Endothelial cell of umbilical vein (primary cell): ENCODE data around the gene IL4R.

ENCODE experiments used
- EZH2 ChIP-seq: IDR thresholded peaks from 2 replicates; pipeline ENCODE4 v1.6.1; 2012; ENCODE audit warnings: borderline replicate concordance, low read depth, mild to moderate bottlenecking, moderate library complexity, low read length, inconsistent platforms; ENCODE audit not compliant: severe bottlenecking
- FOS ChIP-seq: IDR thresholded peaks from 2 replicates; pipeline ENCODE4 v1.6.1; 2011; ENCODE audit warnings: mild to moderate bottlenecking, low read length, moderate library complexity, borderline replicate concordance; ENCODE audit not compliant: insufficient read depth
- GATA2 ChIP-seq: IDR thresholded peaks from 2 replicates; pipeline ENCODE4 v1.7.0; 2011; ENCODE audit warnings: low read depth, mild to moderate bottlenecking, moderate library complexity, mixed read lengths, low read length; ENCODE audit not compliant: insufficient read length, insufficient read depth
- POLR2A ChIP-seq: IDR thresholded peaks from 2 replicates; pipeline ENCODE4 v1.6.1; 2012; ENCODE audit warnings: low read depth, mild to moderate bottlenecking, control low read depth, low read length
- POLR2AphosphoS5 ChIP-seq: IDR thresholded peaks from 2 replicates; pipeline ENCODE4 v1.6.1; 2012; ENCODE audit warnings: low read depth, mild to moderate bottlenecking, control low read depth, low read length, moderate library complexity; ENCODE audit not compliant: insufficient read depth
- TF ChIP-seq, protein P1 (sequence below), 2 donors: IDR thresholded peaks; 1 replicate in 1 of 2; 2 replicates in 1 of 2; pipeline ENCODE4 v1.5.1; 2011; ENCODE audit warnings: low read length in 2 of 2, mild to moderate bottlenecking in 2 of 2, moderate library complexity in 2 of 2, control low read depth in 1 of 2, inconsistent platforms in 1 of 2, low read depth in 1 of 2; ENCODE audit not compliant: insufficient read depth in 1 of 2; ENCODE audit errors: extremely low read depth in 1 of 2
- TF ChIP-seq, protein P2 (sequence below): IDR thresholded peaks from 2 replicates; pipeline ENCODE4 v1.6.1; 2011; ENCODE audit not compliant: insufficient read depth, insufficient read length

DNA sequence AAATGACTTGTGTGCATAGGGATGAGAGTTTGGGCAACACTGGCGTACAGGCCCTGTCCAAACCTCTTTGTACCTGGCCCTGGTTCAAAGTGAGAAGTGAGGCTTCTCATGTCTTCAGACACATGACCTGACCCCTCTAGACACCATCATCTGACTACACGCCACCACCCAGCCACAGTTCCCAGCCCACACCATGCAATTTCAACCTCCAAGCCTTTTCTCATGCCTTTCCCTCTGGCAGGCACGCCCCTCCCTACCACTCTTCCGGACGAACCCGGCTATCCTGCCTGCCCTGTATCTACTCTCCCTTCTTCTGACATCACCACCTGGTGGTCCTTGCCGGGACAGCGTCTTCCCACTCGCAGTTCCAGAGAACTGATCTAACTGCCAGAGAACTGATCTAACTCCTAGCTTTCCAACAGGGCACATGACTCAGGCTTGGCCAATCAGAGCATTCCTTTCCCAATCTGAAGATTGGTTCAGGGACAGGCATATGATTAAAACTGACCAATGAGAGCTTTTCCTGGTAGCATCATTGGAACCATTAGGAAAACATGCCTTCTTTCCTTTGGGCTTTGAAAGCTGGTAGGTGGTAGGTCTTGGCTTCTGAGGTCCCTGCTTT lies 61.1 kb downstream of the IL4R start:
- TF ChIP-seq, protein P1, sequence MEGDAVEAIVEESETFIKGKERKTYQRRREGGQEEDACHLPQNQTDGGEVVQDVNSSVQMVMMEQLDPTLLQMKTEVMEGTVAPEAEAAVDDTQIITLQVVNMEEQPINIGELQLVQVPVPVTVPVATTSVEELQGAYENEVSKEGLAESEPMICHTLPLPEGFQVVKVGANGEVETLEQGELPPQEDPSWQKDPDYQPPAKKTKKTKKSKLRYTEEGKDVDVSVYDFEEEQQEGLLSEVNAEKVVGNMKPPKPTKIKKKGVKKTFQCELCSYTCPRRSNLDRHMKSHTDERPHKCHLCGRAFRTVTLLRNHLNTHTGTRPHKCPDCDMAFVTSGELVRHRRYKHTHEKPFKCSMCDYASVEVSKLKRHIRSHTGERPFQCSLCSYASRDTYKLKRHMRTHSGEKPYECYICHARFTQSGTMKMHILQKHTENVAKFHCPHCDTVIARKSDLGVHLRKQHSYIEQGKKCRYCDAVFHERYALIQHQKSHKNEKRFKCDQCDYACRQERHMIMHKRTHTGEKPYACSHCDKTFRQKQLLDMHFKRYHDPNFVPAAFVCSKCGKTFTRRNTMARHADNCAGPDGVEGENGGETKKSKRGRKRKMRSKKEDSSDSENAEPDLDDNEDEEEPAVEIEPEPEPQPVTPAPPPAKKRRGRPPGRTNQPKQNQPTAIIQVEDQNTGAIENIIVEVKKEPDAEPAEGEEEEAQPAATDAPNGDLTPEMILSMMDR (IDR thresholded peaks at IDR 0.05; ENCODE audit: extremely low read depth in 1 of 2, insufficient read depth in 1 of 2, low read depth in 1 of 2, low read length in 2 of 2) = peak; percentile 67 to 69
- no peak for TF ChIP-seq POLR2A
- no peak for TF ChIP-seq EZH2
- TF ChIP-seq FOS = no peak
- no peak for TF ChIP-seq POLR2AphosphoS5
- TF ChIP-seq, protein P2, sequence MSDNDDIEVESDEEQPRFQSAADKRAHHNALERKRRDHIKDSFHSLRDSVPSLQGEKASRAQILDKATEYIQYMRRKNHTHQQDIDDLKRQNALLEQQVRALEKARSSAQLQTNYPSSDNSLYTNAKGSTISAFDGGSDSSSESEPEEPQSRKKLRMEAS = peak; percentile 84
- TF ChIP-seq GATA2 = no peak
